GM19467 (cell line): ENCODE data around the gene GPR119.
"Not testable (repeated sequence)": the region's sequence is repeated elsewhere in the genome, so short reads cannot be mapped to it uniquely, and the experiment has no call there.

Experiments used
- ATAC-seq: cut with Tn5 transposase; IDR thresholded peaks from one replicate; pipeline ENCODE4 v1.9.1; 2021; ENCODE audit warnings: mild to moderate bottlenecking, moderate library complexity; ENCODE audit not compliant: unreplicated experiment

Gene GPR119

GRCh38 chrX:130339408-130340222 lies 45.9 kb downstream of the GPR119 start, which contains the start of gene SLC25A14:
Gene SLC25A14, plus strand, starts transcription at chrX:130339919. Its CDS starts 360 bp downstream, at chrX:130340279.
- peak; percentile 97 for ATAC-seq

- ATAC-seq = not testable (repeated sequence)
Measured at GRCh38 chrX:130338869-130339268, 46.6 kb downstream of the GPR119 start.

- no peak for ATAC-seq
Measured at GRCh38 chrX:130336531-130336930, 48.9 kb downstream of the GPR119 start.
